H1 (cell line): ENCODE data around the gene PLEKHN1. TPM values are rescaled to one million over a fixed set of nuclear protein-coding genes. Genes with fewer than 3 reads are reported as not detected.

ENCODE experiments used
- CTCF ChIA-PET: fragments of 300-600 bp; sonication (Branson Sonifier 250); formaldehyde crosslinking; loops from one replicate; lab custom pipeline; 2021; ENCODE audit not compliant: partially characterized antibody; lab: Charles Lee
- POLR2A ChIA-PET: fragments of 300-600 bp; sonication (Branson Sonifier 250); formaldehyde crosslinking; loops from one replicate; lab custom pipeline; 2021; ENCODE audit warnings: inconsistent platforms; ENCODE audit not compliant: partially characterized antibody; lab: Charles Lee
- DNase-seq, 2 experiments: peaks; one replicate each; pipeline versions ENCODE4 v3.0.0 to v3.0.0-alpha.2; 2010 to 2022; ENCODE audit warnings: low spot score in 2 of 2, low read depth in 1 of 2, mixed read lengths in 1 of 2
- FAIRE-seq: peaks from 2 replicates; lab custom pipeline; 2011; peaks lifted over from hg19 to GRCh38; lab: Jason Lieb, UNC
- H2AFZ ChIP-seq: 2 replicates; pipeline ENCODE4 v1.8.1; 2012; ENCODE audit warnings: low read length, inconsistent platforms
- H2AK5ac ChIP-seq: 2 replicates; pipeline ENCODE4 v1.6.1; 2013; ENCODE audit warnings: low read depth, low read length
- H2BK120ac ChIP-seq: replicated peaks from 2 replicates; pipeline ENCODE3; 2013; ENCODE audit warnings: low read depth, low read length, inconsistent platforms
- H2BK12ac ChIP-seq: 2 replicates; pipeline ENCODE4 v1.6.1; 2013; ENCODE audit warnings: low read depth, low read length
- H2BK15ac ChIP-seq: 2 replicates; pipeline ENCODE4 v1.6.1; 2013; ENCODE audit warnings: low read length
- H2BK20ac ChIP-seq: 2 replicates; pipeline ENCODE4 v1.6.1; 2013; ENCODE audit warnings: low read length
- H2BK5ac ChIP-seq: 2 replicates; pipeline ENCODE4 v1.6.1; 2013; ENCODE audit warnings: low read depth, low read length
- H3K14ac ChIP-seq: 2 replicates; pipeline ENCODE4 v1.6.1; 2013; ENCODE audit warnings: inconsistent platforms; ENCODE audit not compliant: insufficient read length
- H3K18ac ChIP-seq: 2 replicates; pipeline ENCODE4 v1.6.1; 2013; ENCODE audit warnings: low read length; ENCODE audit errors: extremely low read depth
- H3K23ac ChIP-seq: 2 replicates; pipeline ENCODE4 v1.6.1; 2013; ENCODE audit warnings: inconsistent platforms; ENCODE audit not compliant: insufficient read length
- H3K23me2 ChIP-seq: 2 replicates; pipeline ENCODE4 v1.6.1; 2013; ENCODE audit warnings: low read depth, low read length
- H3K27ac ChIP-seq: 2 replicates; pipeline ENCODE4 v1.6.1; 2011; ENCODE audit warnings: low read depth, low read length, inconsistent platforms
- H3K27me3 ChIP-seq, 4 experiments: replicated peaks in 1 of 4; 1 replicate in 1 of 4; 2 replicates in 3 of 4; pipeline versions ENCODE4 v1.6.1 to v1.8.1; 2011 to 2013; ENCODE audit warnings: low read length in 3 of 4, mild to moderate bottlenecking in 3 of 4, inconsistent platforms in 2 of 4, mixed read lengths in 2 of 4, moderate library complexity in 1 of 4; ENCODE audit not compliant: control insufficient read depth in 3 of 4, insufficient read depth in 3 of 4; ENCODE audit errors: extremely low read depth in 1 of 4
- H3K36me3 ChIP-seq, 4 experiments: 2 replicates each; pipeline versions ENCODE4 v1.6.1 to v1.8.1; 2011 to 2013; ENCODE audit warnings: mild to moderate bottlenecking in 4 of 4, low read length in 3 of 4, moderate library complexity in 2 of 4, control low read depth in 1 of 4, inconsistent platforms in 1 of 4; ENCODE audit not compliant: insufficient read depth in 4 of 4, control insufficient read depth in 2 of 4
- H3K4ac ChIP-seq: replicated peaks from 2 replicates; pipeline ENCODE3; 2013; ENCODE audit warnings: low read length, low read depth, mixed read lengths, inconsistent platforms; ENCODE audit not compliant: insufficient read length
- H3K4me1 ChIP-seq, 4 experiments: replicated peaks in 1 of 4; 1 replicate in 1 of 4; 2 replicates in 3 of 4; pipeline versions ENCODE4 v1.6.1 to v1.8.1; 2011 to 2013; ENCODE audit warnings: low read length in 3 of 4, inconsistent platforms in 2 of 4, mixed read lengths in 1 of 4; ENCODE audit not compliant: insufficient read depth in 4 of 4, control insufficient read depth in 3 of 4
- H3K4me2 ChIP-seq, 2 experiments: 2 replicates each; pipeline versions ENCODE4 v1.6.1 to v1.8.1; 2011 to 2013; ENCODE audit warnings: low read depth in 2 of 2, low read length in 2 of 2, control low read depth in 1 of 2, inconsistent platforms in 1 of 2, mild to moderate bottlenecking in 1 of 2; ENCODE audit not compliant: insufficient read depth in 1 of 2
- H3K4me3 ChIP-seq, 4 experiments: fragments of 200-600, 300-600 bp in 1 of 4; sonication (generic), shearing (Covaris generic), sonication (Bioruptor Twin) in 1 of 4; 2 replicates each; pipeline versions ENCODE4 v1.5.1 to v1.8.1; 2011 to 2016; ENCODE audit warnings: low read length in 4 of 4, low read depth in 3 of 4, control low read depth in 2 of 4, inconsistent platforms in 2 of 4, mild to moderate bottlenecking in 2 of 4, mixed read lengths in 1 of 4, moderate library complexity in 1 of 4; ENCODE audit not compliant: insufficient read depth in 2 of 4; ENCODE audit errors: extremely low read depth in 1 of 4
- H3K56ac ChIP-seq: replicated peaks from 2 replicates; pipeline ENCODE3; 2013; ENCODE audit warnings: low read depth, mild to moderate bottlenecking, mixed read lengths, low read length, inconsistent platforms; ENCODE audit not compliant: insufficient read length
- H3K79me1 ChIP-seq: 2 replicates; pipeline ENCODE4 v1.6.1; 2013; ENCODE audit warnings: low read depth, low read length, control low read depth
- H3K79me2 ChIP-seq, 2 experiments: 2 replicates each; pipeline versions ENCODE4 v1.6.1 to v1.8.1; 2012 to 2013; ENCODE audit warnings: low read length in 2 of 2, mild to moderate bottlenecking in 2 of 2, inconsistent platforms in 1 of 2; ENCODE audit not compliant: insufficient read depth in 2 of 2, control insufficient read depth in 1 of 2
- H3K9ac ChIP-seq, 4 experiments: replicated peaks in 1 of 4; 1 replicate in 1 of 4; 2 replicates in 3 of 4; pipeline versions ENCODE4 v1.6.1 to v1.8.1; 2011 to 2013; ENCODE audit warnings: low read depth in 3 of 4, low read length in 3 of 4, control low read depth in 2 of 4, mild to moderate bottlenecking in 2 of 4, moderate library complexity in 2 of 4, inconsistent platforms in 1 of 4; ENCODE audit errors: extremely low read depth in 1 of 4
- H3K9me3 ChIP-seq, 2 experiments: 2 replicates each; pipeline versions ENCODE4 v1.6.1 to v1.8.1; 2012 to 2013; ENCODE audit warnings: mild to moderate bottlenecking in 2 of 2, moderate library complexity in 2 of 2, control low read depth in 1 of 2, inconsistent platforms in 1 of 2, low read depth in 1 of 2, low read length in 1 of 2, mixed read lengths in 1 of 2; ENCODE audit not compliant: insufficient read depth in 2 of 2
- H4K20me1 ChIP-seq, 2 experiments: replicated peaks in 1 of 2; 2 replicates each; pipeline versions ENCODE3 to v1.8.1; 2011 to 2013; ENCODE audit warnings: inconsistent platforms in 2 of 2, low read length in 2 of 2, mild to moderate bottlenecking in 1 of 2; ENCODE audit not compliant: insufficient read depth in 2 of 2, control insufficient read depth in 1 of 2
- H4K5ac ChIP-seq: 2 replicates; pipeline ENCODE4 v1.6.1; 2013; ENCODE audit warnings: low read length, low read depth, mixed read lengths, inconsistent platforms; ENCODE audit not compliant: insufficient read length
- H4K8ac ChIP-seq: 2 replicates; pipeline ENCODE4 v1.8.0; 2013; ENCODE audit warnings: mild to moderate bottlenecking, moderate library complexity, low read length, inconsistent platforms; ENCODE audit not compliant: insufficient read depth; ENCODE audit errors: extremely low read depth
- H4K91ac ChIP-seq: replicated peaks from 2 replicates; pipeline ENCODE3; 2013; ENCODE audit warnings: low read length, mixed read lengths, inconsistent platforms; ENCODE audit not compliant: insufficient read length
- ASH2L ChIP-seq: fragments of 200-600, 300-600 bp; sonication (generic); IDR thresholded peaks from one replicate; pipeline ENCODE4 v1.7.1; 2017; ENCODE audit warnings: low read length
- BACH1 ChIP-seq: IDR thresholded peaks from 2 replicates; pipeline ENCODE4 v1.6.1; 2012; ENCODE audit warnings: low read length, improper control_type of control experiment
- CHD1 ChIP-seq: IDR thresholded peaks from 2 replicates; pipeline ENCODE4 v1.6.1; 2012; ENCODE audit warnings: low read depth, low read length, improper control_type of control experiment
- GTF2F1 ChIP-seq: IDR thresholded peaks from 2 replicates; pipeline ENCODE4 v1.6.1; 2012; ENCODE audit warnings: low read depth, low read length, improper control_type of control experiment, borderline replicate concordance
- MAFK ChIP-seq: IDR thresholded peaks from 2 replicates; pipeline ENCODE4 v1.6.1; 2012; ENCODE audit warnings: low read depth, mild to moderate bottlenecking, improper control_type of control experiment, low read length
- NANOG ChIP-seq: IDR thresholded peaks from 2 replicates; pipeline ENCODE4 v1.6.1; 2011; ENCODE audit warnings: low read length, low read depth, mild to moderate bottlenecking, inconsistent platforms; ENCODE audit not compliant: insufficient read depth, poor library complexity, severe bottlenecking
- NRF1 ChIP-seq: IDR thresholded peaks from 2 replicates; pipeline ENCODE4 v1.6.1; 2011; ENCODE audit warnings: mild to moderate bottlenecking, low read depth, low read length, improper control_type of control experiment
- POLR2A ChIP-seq, 2 experiments: IDR thresholded peaks; 1 replicate in 1 of 2; 2 replicates in 1 of 2; pipeline ENCODE4 v1.6.1; 2011; ENCODE audit warnings: low read depth in 2 of 2, low read length in 2 of 2, mild to moderate bottlenecking in 2 of 2; ENCODE audit errors: control extremely low read depth in 1 of 2
- RBBP5 ChIP-seq: IDR thresholded peaks from 2 replicates; pipeline ENCODE4 v1.7.1; 2012; ENCODE audit warnings: low read depth, mild to moderate bottlenecking, inconsistent platforms, low read length, moderate library complexity, borderline replicate concordance
- SP1 ChIP-seq: IDR thresholded peaks from 2 replicates; pipeline ENCODE4 v1.6.1; 2011; ENCODE audit warnings: low read depth, low read length
- SP4 ChIP-seq: IDR thresholded peaks from 2 replicates; pipeline ENCODE4 v1.6.1; 2012; ENCODE audit warnings: low read length, inconsistent platforms
- YY1 ChIP-seq: IDR thresholded peaks from 2 replicates; pipeline ENCODE4 v1.6.1; 2011; ENCODE audit warnings: low read depth, mild to moderate bottlenecking, low read length
- WGBS, 2 experiments: shearing (Covaris generic) in 1 of 2; methylation state at CpG; one replicate each; pipeline versions ENCODE4 v1.1.6 to v1.1.7; 2013 to 2015; ENCODE audit warnings: low lambda C conversion rate in 2 of 2, mixed read lengths in 2 of 2, inconsistent platforms in 1 of 2, low coverage in 1 of 2, missing lambda C conversion rate in 1 of 2; ENCODE audit not compliant: insufficient replicate concordance in 2 of 2, insufficient coverage in 1 of 2, insufficient read length in 1 of 2; ENCODE audit errors: extremely low coverage in 1 of 2, missing lambda C conversion rate in 1 of 2; 5-methylcytosine and 5-hydroxymethylcytosine counted together
- polyA plus RNA-seq, 7 experiments: library from polyadenylated mRNA; depleted of rRNA in 3 of 7; stranded (reverse) in 5 of 7; unstranded in 2 of 7; fragments of >200 nt in 5 of 7; fragments of 200-250 nt in 2 of 7; gene quantifications; 1 replicate in 5 of 7; 2 replicates in 1 of 7; 4 replicates in 1 of 7; pipeline versions ENCODE4 v1.2.1 to v1.2.3, GENCODE V29; 2011 to 2013; ENCODE audit warnings: missing spikeins in 2 of 7, mixed read lengths in 2 of 7
- total RNA-seq: library from RNA; stranded (reverse); fragmentation: NEBNext Ultra II Directional; extraction: Animal tissue kit (Norgen Biotek cat#: 25700); gene quantifications from 2 replicates; pipeline ENCODE4 v1.2.1, GENCODE V29; 2021
- TF ChIP-seq, protein P1 (sequence below): IDR thresholded peaks from 2 replicates; pipeline ENCODE4 v1.6.1; 2012; ENCODE audit warnings: inconsistent platforms

PLEKHN1 gene
- total and polyA plus RNA-seq, 2 of the 8 experiments (the other 6 are each of a cell fraction or from before 2014, with no cell fraction given), result 0.39 to 1.5 TPM

DNA sequence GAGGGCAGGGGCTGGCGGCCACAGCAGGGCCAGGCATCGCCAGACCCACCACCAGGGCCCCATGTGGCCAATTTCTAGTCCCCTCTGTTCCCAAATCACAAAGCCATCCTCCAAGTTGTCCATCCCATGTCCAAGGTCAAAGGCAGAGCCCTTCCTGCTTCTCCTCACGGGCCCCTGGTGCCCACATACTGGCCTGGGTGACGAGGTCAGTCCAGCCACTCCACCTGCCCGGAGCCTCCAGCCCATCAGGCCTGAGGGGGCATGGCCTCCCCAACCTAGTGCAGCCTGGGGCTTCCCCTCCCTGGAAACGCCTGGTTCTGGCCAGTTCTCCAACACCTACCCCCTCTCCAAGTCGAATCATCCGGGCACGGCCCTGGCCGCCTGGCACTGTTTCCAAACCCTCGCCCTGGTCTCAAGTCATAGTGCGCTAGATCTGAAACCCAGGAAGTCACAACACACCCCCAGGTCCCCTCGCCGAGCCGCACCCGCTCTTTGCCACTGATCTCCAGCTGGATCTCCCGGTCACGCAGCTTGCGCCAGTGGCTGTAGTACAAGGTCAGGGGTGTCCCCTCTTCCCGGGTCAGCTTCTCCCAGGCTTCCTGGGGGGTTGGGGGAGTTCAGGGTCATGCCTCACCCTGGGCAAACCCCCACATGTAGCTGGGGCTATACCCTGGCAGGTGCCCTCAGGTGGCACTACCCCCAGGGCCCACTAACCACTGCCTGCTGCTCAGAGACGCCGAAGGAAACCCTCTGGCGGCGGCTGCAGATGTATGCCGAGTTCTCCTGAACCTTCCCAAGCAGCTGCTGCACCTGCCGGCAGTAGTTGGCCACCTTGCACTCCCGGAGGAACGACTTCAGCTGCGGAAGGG lies 20.4 kb upstream of the PLEKHN1 start:
- Histone ChIP-seq H4K8ac (no peak overlapping the region; the same call in none of the 2 replicates), H2BK120ac (no peak overlapping the region), H3K18ac (no peak overlapping the region), H4K20me1 (peaks cover 21 to 42% of the 10 kb centered on the region in 2 experiments), H2AK5ac (no peak overlapping the region), H2AFZ (no peak overlapping the region), H3K23ac (no peak overlapping the region), H3K4me1 (peaks cover 3 to 17% (median 10%) of the 10 kb centered on the region in 4 experiments), H4K5ac (no peak overlapping the region), H2BK12ac (no peak overlapping the region), H3K4me3 (no peak overlapping the region), H3K14ac (no peak overlapping the region), H3K36me3 (peaks cover 2 to 36% (median 26%) of the 10 kb centered on the region in 4 experiments), H3K9ac (no peak overlapping the region), H2BK20ac (no peak overlapping the region), H3K4me2 (no peak overlapping the region), H3K27me3 (peaks cover 22 to 29% (median 28%) of the 10 kb centered on the region in 4 experiments), H2BK15ac (no peak overlapping the region), H3K23me2 (peaks cover 5% of the 10 kb centered on the region; the same call in 1 of the 2 replicates), H3K27ac (no peak overlapping the region), H3K79me2 (no peaks in the 10 kb centered on the region; a peak in 1 of 4 replicates), H3K9me3 (no peaks in the 10 kb centered on the region), H3K79me1 (peaks cover 8% of the 10 kb centered on the region), H2BK5ac (no peak overlapping the region), H4K91ac (no peak overlapping the region), H3K56ac (no peak overlapping the region), H3K4ac (no peak overlapping the region)
- ChIA-PET CTCF (interaction anchor here (0.9 to 1.3 kb wide), 2 partner anchors 10 to 21 kb away, joined by 3 read pairs; partner anchors contain the start of gene PLEKHN1), POLR2A (interaction anchor here (0.6 to 9.5 kb wide), 7 partner anchors 8 to 393 kb away, joined by 3 to 65 read pairs (median 3); partner anchors contain the start of gene NOC2L)
- FAIRE-seq (no peak), DNase-seq (no peak)
- 94% methylated on average over 26 of the region's 29 CpGs; no CpG with 5 or more reads in 1 of the 2 experiments for WGBS, 2 experiments
- TF ChIP-seq YY1 (no peak), SP1 (no peak), ASH2L (no peak), NANOG (no peak), SP4 (no peak), CHD1 (no peak), BACH1 (no peak), MAFK (no peak), POLR2A (IDR thresholded peaks at IDR 0.05; ENCODE audit: control extremely low read depth in 1 of 2, low read depth in 2 of 2, low read length in 2 of 2) (no peak), GTF2F1 (no peak), NRF1 (no peak), RBBP5 (no peak)
- TF ChIP-seq, protein P1, sequence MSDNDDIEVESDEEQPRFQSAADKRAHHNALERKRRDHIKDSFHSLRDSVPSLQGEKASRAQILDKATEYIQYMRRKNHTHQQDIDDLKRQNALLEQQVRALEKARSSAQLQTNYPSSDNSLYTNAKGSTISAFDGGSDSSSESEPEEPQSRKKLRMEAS, result no peak
